ENCODE data around the gene TALDO1.

TALDO1 gene

DNA sequence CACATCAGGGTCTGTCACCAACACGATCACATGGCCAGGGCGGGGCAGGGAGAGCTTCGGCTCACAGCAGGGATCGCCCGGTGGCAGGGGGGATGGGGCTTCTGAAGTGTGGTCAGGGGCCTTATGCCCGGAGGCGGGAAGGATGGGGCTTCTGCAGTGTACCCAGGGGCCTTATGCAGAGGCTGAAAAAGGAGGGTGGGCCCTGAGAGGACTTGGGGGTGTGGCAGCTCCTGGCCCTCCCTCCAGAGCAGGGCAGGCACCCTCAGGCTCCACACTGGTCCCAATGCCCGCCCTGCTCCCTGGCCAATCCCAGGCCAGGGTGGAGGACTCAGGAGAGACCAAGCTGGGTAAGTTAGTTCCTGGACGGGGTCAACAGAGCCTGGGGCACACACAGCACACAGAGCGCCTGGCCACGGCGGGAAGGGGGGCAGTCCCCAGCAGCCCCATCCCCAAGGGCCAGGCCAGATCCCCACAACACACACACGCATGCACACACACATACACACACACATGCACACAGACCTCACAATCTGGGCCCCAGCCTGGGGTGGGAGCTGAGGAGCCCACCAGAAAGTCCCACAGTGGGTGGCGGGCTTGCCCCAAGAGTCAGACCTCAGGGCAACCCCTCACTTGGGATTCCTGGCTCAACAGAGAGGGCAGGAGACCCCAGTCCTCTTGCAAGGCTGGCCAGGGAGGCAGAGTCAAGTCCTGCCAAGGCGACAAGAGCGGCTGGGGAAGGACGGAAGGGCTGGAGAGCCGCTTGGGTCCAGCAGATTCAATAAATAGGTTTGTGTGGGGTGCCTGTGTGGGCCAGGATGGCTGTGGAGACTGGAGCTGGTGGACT, 43.7 kb downstream of the TALDO1 start:
- no peak overlapping the region for H3K27ac ChIP-seq (ENCODE audit: low read length)
- H3K79me2 ChIP-seq (ENCODE audit: low read length), result peaks cover 42% of the 10 kb centered on the region
- H3K9me2 ChIP-seq (replicated peaks; ENCODE audit: insufficient read depth, low read length), result no peaks in the 10 kb centered on the region
- H3F3A ChIP-seq (ENCODE audit: insufficient read depth, low read length), result peaks cover 7% of the 10 kb centered on the region; the same call in 1 of the 2 replicates
- no peak overlapping the region for H3K9ac ChIP-seq (ENCODE audit: low read length)
- DNase-seq, result no peak
- TF ChIP-seq EZH2 (optimal IDR thresholded peaks at IDR 0.05; ENCODE audit: low read depth, low read length) (no peak), EZH2phosphoT487 (IDR thresholded peaks at IDR 0.05; ENCODE audit: low read length) (no peak)
- TF ChIP-seq, protein P1, sequence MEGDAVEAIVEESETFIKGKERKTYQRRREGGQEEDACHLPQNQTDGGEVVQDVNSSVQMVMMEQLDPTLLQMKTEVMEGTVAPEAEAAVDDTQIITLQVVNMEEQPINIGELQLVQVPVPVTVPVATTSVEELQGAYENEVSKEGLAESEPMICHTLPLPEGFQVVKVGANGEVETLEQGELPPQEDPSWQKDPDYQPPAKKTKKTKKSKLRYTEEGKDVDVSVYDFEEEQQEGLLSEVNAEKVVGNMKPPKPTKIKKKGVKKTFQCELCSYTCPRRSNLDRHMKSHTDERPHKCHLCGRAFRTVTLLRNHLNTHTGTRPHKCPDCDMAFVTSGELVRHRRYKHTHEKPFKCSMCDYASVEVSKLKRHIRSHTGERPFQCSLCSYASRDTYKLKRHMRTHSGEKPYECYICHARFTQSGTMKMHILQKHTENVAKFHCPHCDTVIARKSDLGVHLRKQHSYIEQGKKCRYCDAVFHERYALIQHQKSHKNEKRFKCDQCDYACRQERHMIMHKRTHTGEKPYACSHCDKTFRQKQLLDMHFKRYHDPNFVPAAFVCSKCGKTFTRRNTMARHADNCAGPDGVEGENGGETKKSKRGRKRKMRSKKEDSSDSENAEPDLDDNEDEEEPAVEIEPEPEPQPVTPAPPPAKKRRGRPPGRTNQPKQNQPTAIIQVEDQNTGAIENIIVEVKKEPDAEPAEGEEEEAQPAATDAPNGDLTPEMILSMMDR (IDR thresholded peaks at IDR 0.05; ENCODE audit: low read length), result no peak
- H3K4me1 ChIP-seq (ENCODE audit: low read length), result 0 out of 2 replicates have a peak, but pooled peaks cover 3% of the 10 kb centered on the region
- no peaks in the 10 kb centered on the region for H3K36me3 ChIP-seq (replicated peaks; ENCODE audit: insufficient read depth, low read length)
- H3K9me3 ChIP-seq (replicated peaks; ENCODE audit: insufficient read depth, low read length), result no peaks in the 10 kb centered on the region
- H2AFZ ChIP-seq (ENCODE audit: low read length), result no peak overlapping the region
- no peak overlapping the region for H3K4me3 ChIP-seq (ENCODE audit: low read length)
- H3K4me2 ChIP-seq (ENCODE audit: low read depth, low read length), result no peak overlapping the region
- no peaks in the 10 kb centered on the region for H4K20me1 ChIP-seq (ENCODE audit: insufficient read depth, low read length)
- no peaks in the 10 kb centered on the region for H3K27me3 ChIP-seq (replicated peaks; ENCODE audit: insufficient read depth, low read length)

DNA sequence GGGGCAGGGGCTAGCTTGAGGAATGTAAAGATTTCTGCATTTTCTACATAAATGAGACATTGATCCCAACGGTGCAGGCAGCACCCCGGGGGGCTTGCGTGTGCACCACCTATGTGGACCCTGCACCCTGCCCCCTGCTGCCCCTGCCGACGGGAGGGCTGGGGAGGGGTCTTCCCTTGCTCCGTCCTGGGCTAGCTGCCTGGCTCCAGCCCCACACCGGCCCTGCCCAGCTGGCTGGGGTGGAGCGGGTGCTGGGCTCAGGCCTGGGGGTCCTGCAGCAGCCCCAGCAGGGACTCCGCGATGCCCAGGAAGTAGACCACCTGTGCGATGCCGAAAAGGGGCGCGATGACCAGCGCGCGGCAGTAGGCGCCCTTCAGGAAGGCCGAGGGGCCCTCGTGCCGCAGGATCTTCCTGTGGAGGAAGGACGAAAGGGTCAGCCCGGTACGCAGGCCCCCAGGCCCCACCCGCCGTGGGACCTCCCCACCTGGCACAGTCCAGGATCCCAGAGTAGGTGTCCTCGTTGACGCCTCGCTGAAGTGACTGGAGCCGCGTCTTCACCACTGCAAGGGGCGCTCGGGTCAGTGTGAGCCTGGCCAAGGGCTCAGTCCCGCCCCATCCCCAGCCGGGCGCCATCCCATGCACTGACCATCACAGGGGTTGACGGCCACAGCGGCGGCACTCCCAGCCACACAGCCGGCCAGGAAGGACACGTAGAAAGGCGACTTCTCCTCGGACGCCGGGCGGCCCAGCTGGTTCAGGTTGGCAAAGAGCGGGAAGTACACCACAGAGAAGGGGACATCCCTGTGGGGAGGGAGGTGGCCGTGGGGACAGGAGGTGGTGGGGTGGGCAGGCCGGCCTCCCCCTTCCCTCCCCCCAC, 44.6 kb downstream of the TALDO1 start:
- no peak for DNase-seq
- H3K9me3 ChIP-seq (replicated peaks; ENCODE audit: insufficient read depth, low read length), result no peaks in the 10 kb centered on the region
- H3K9me2 ChIP-seq (replicated peaks; ENCODE audit: insufficient read depth, low read length), result no peaks in the 10 kb centered on the region
- 0 out of 2 replicates have a peak, but pooled peaks cover 3% of the 10 kb centered on the region for H3K4me1 ChIP-seq (ENCODE audit: low read length)
- H3K79me2 ChIP-seq (ENCODE audit: low read length), result peaks cover 50% of the 10 kb centered on the region
- H3F3A ChIP-seq (ENCODE audit: insufficient read depth, low read length), result peaks cover 14% of the 10 kb centered on the region
- H4K20me1 ChIP-seq (ENCODE audit: insufficient read depth, low read length), result no peaks in the 10 kb centered on the region
- H3K27me3 ChIP-seq (replicated peaks; ENCODE audit: insufficient read depth, low read length), result no peaks in the 10 kb centered on the region
- no peak overlapping the region for H3K4me2 ChIP-seq (ENCODE audit: low read depth, low read length)
- no peak overlapping the region for H3K9ac ChIP-seq (ENCODE audit: low read length)
- no peak for TF ChIP-seq EZH2 (optimal IDR thresholded peaks at IDR 0.05; ENCODE audit: low read depth, low read length)
- TF ChIP-seq, protein P1 (IDR thresholded peaks at IDR 0.05; ENCODE audit: low read length), result no peak
- no peak for TF ChIP-seq EZH2phosphoT487 (IDR thresholded peaks at IDR 0.05; ENCODE audit: low read length)
- no peaks in the 10 kb centered on the region for H3K36me3 ChIP-seq (replicated peaks; ENCODE audit: insufficient read depth, low read length)
- no peak overlapping the region for H3K4me3 ChIP-seq (ENCODE audit: low read length)
- H2AFZ ChIP-seq (ENCODE audit: low read length), result no peak overlapping the region
- H3K27ac ChIP-seq (ENCODE audit: low read length), result no peak overlapping the region

DNA sequence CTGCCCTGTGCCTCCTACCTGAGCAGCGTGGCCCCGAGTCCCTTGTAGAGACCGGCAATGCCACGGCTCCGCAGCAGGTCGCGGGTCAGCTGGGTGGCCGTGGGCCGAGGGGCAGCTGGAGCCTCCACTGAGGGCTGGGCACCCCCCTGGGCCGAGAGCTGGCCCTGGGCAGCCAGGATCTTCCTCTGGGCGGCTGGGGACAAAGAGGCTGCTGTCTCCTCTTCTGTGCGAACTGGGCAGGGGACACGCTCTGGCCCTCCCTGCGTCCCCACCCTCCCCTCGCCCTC, 45.2 kb downstream of the TALDO1 start:
- H3K79me2 ChIP-seq (ENCODE audit: low read length), result peaks cover 56% of the 10 kb centered on the region
- H3K36me3 ChIP-seq (replicated peaks; ENCODE audit: insufficient read depth, low read length), result no peaks in the 10 kb centered on the region
- H3K9ac ChIP-seq (ENCODE audit: low read length), result no peak overlapping the region
- no peaks in the 10 kb centered on the region for H3K27me3 ChIP-seq (replicated peaks; ENCODE audit: insufficient read depth, low read length)
- peaks cover 19% of the 10 kb centered on the region for H3F3A ChIP-seq (ENCODE audit: insufficient read depth, low read length)
- DNase-seq, result no peak
- no peak overlapping the region for H2AFZ ChIP-seq (ENCODE audit: low read length)
- H3K4me2 ChIP-seq (ENCODE audit: low read depth, low read length), result no peak overlapping the region
- 0 out of 2 replicates have a peak, but pooled peaks cover 3% of the 10 kb centered on the region for H3K4me1 ChIP-seq (ENCODE audit: low read length)
- H3K27ac ChIP-seq (ENCODE audit: low read length), result no peak overlapping the region
- H4K20me1 ChIP-seq (ENCODE audit: insufficient read depth, low read length), result no peaks in the 10 kb centered on the region
- H3K9me3 ChIP-seq (replicated peaks; ENCODE audit: insufficient read depth, low read length), result no peaks in the 10 kb centered on the region
- no peaks in the 10 kb centered on the region for H3K9me2 ChIP-seq (replicated peaks; ENCODE audit: insufficient read depth, low read length)
- no peak overlapping the region for H3K4me3 ChIP-seq (ENCODE audit: low read length)
- TF ChIP-seq EZH2 (optimal IDR thresholded peaks at IDR 0.05; ENCODE audit: low read depth, low read length) (no peak), EZH2phosphoT487 (IDR thresholded peaks at IDR 0.05; ENCODE audit: low read length) (no peak)
- TF ChIP-seq, protein P1 (IDR thresholded peaks at IDR 0.05; ENCODE audit: low read length), result no peak

All from MM.1S (cell line).